HepG2 (cell line): Measurements from ENCODE around the gene SGMS1. TPM values are rescaled to one million over a fixed set of nuclear protein-coding genes. Genes with fewer than 3 reads are reported as not detected.

ENCODE experiments used
- ARID2 ChIP-seq: sonication (generic); formaldehyde crosslinking; IDR thresholded peaks from 2 replicates; pipeline ENCODE4 v1.8.1; 2022; ENCODE audit warnings: mild to moderate bottlenecking, missing genetic modification reagents, borderline replicate concordance
- CREB3 ChIP-seq: sonication (generic); formaldehyde crosslinking; IDR thresholded peaks from 2 replicates; pipeline ENCODE4 v1.5.0; 2020; ENCODE audit warnings: missing genetic modification reagents
- ELF3 ChIP-seq: IDR thresholded peaks from 2 replicates; pipeline ENCODE4 v1.6.1; 2016; ENCODE audit warnings: missing genetic modification reagents, missing compliant biosample characterization
- ELK4 ChIP-seq: sonication (generic); formaldehyde crosslinking; IDR thresholded peaks from 2 replicates; pipeline ENCODE4 v1.9.0; 2021; ENCODE audit warnings: missing genetic modification reagents, borderline replicate concordance
- HMGXB4 ChIP-seq, 2 experiments: sonication (generic) in 1 of 2; formaldehyde crosslinking in 1 of 2; IDR thresholded peaks; 2 replicates each; pipeline versions ENCODE4 v1.4.0 to v1.6.1; 2018 to 2020; ENCODE audit warnings: missing genetic modification reagents in 2 of 2, borderline replicate concordance in 1 of 2, low read depth in 1 of 2, mild to moderate bottlenecking in 1 of 2, missing biosample characterization in 1 of 2
- HNRNPL ChIP-seq: fragments of 200-400 bp; formaldehyde crosslinking; IDR thresholded peaks from 2 replicates; pipeline ENCODE4 v1.6.1; 2017; ENCODE audit warnings: mild to moderate bottlenecking, low read depth, low read length
- KMT2B ChIP-seq: IDR thresholded peaks from 2 replicates; pipeline ENCODE4 v1.6.1; 2016; ENCODE audit warnings: missing genetic modification reagents, missing compliant biosample characterization
- SIX1 ChIP-seq: sonication (generic); formaldehyde crosslinking; IDR thresholded peaks from 2 replicates; pipeline ENCODE4 v1.4.0; 2020; ENCODE audit warnings: missing genetic modification reagents, borderline replicate concordance
- STAG1 ChIP-seq: sonication (generic); formaldehyde crosslinking; IDR thresholded peaks from 2 replicates; pipeline ENCODE4 v1.4.0; 2020; ENCODE audit warnings: missing genetic modification reagents
- USF2 ChIP-seq, 2 experiments: sonication (generic) in 1 of 2; formaldehyde crosslinking in 1 of 2; IDR thresholded peaks; 2 replicates each; pipeline versions ENCODE4 v1.5.1 to v1.6.1; 2011 to 2020; ENCODE audit warnings: borderline replicate concordance in 1 of 2, low read depth in 1 of 2, low read length in 1 of 2, mild to moderate bottlenecking in 1 of 2, missing genetic modification reagents in 1 of 2, moderate library complexity in 1 of 2
- ZNF574 ChIP-seq: sonication (generic); formaldehyde crosslinking; IDR thresholded peaks from 2 replicates; pipeline ENCODE4 v1.4.0; 2020; ENCODE audit warnings: missing genetic modification reagents
- ZNF670 ChIP-seq: sonication (generic); formaldehyde crosslinking; IDR thresholded peaks from 2 replicates; pipeline ENCODE4 v1.8.0; 2022; ENCODE audit warnings: mild to moderate bottlenecking, missing genetic modification reagents, borderline replicate concordance
- ZNF704 ChIP-seq: sonication (generic); formaldehyde crosslinking; IDR thresholded peaks from 2 replicates; pipeline ENCODE4 v1.8.1; 2023; ENCODE audit warnings: mild to moderate bottlenecking, inconsistent platforms, moderate library complexity, missing genetic modification reagents, borderline replicate concordance
- ZXDC ChIP-seq: sonication (generic); formaldehyde crosslinking; IDR thresholded peaks from 2 replicates; pipeline ENCODE4 v1.5.0; 2020; ENCODE audit warnings: mild to moderate bottlenecking, missing genetic modification reagents
- polyA plus RNA-seq, 8 experiments: library from polyadenylated mRNA; depleted of rRNA in 3 of 8; stranded (reverse) in 7 of 8; unstranded in 1 of 8; fragments of >200 nt; fragmentation: Illumina TruSeq in 4 of 8; extraction: Trizol in 4 of 8; gene quantifications; 2 replicates each; pipeline versions ENCODE4 v1.2.1 to v1.2.3, GENCODE V29; 2011 to 2016; ENCODE audit warnings: low read depth in 4 of 8, missing spikeins in 1 of 8, mixed read lengths in 1 of 8; ENCODE audit not compliant: insufficient read depth in 1 of 8
- total RNA-seq, 5 experiments: library from RNA; depleted of rRNA; stranded (reverse); fragments of >200 nt; fragmentation: Illumina TruSeq; extraction: Trizol; gene quantifications; 2 replicates each; pipeline ENCODE4 v1.2.3, GENCODE V29; 2016; ENCODE audit warnings: low read depth in 1 of 5

The SGMS1 gene
- total and polyA plus RNA-seq, 2 of the 13 experiments (the other 11 are each of a cell fraction or from before 2014, with no cell fraction given): 6.5 to 15.1 TPM

- TF ChIP-seq USF2 (IDR thresholded peaks at IDR 0.05; ENCODE audit: low read depth, low read length) (no peak; the same call in 1 of the 2 replicates), USF2 (CRISPR knock-in tag; IDR thresholded peaks at IDR 0.05; ENCODE audit: borderline replicate concordance) (no peak; the same call in 1 of the 2 replicates), CREB3 (no peak), KMT2B (CRISPR knock-in tag) (0 out of 2 replicates have a peak, but pooled peaks have one; percentile 11), STAG1 (CRISPR knock-in tag) (0 out of 2 replicates have a peak, but pooled peaks have one; percentile 13), ZNF574 (CRISPR knock-in tag) (peak; percentile 75), ZXDC (CRISPR knock-in tag) (peak; percentile 21), HNRNPL (no peak), ELF3 (CRISPR knock-in tag) (no peak; the same call in 1 of the 2 replicates), HMGXB4 (CRISPR knock-in tag; IDR thresholded peaks at IDR 0.05; ENCODE audit: borderline replicate concordance in 1 of 2, low read depth in 1 of 2) (peak in 1 of 2 experiments; percentile 2; a peak in 1 of 4 replicates), SIX1 (CRISPR knock-in tag) (no peak), ZNF670 (CRISPR knock-in tag) (no peak), ELK4 (CRISPR knock-in tag) (no peak), ZNF704 (0 out of 2 replicates have a peak, but pooled peaks have one; percentile 49), ARID2 (CRISPR knock-in tag) (peak; percentile 21; the same call in 1 of the 2 replicates)
Measured at GRCh38 chr10:50624413-50624865, 683 bp upstream of the SGMS1 start (continued).
